Measurements from ENCODE around the gene GNAI2.

The GNAI2 gene

GRCh38 chr3:50235716-50236483 is at the start of gene GNAI2:
TSS of gene GNAI2 (plus strand) at chr3:50236204. CDS start at chr3:50236336, 132 bp downstream.
- DNase-seq, result peak; percentile 99

- no peak for DNase-seq
Measured at GRCh38 chr3:50187750-50188149, 48.3 kb upstream of the GNAI2 start.

- peak; percentile 21 for DNase-seq
Measured at GRCh38 chr3:50189274-50189673, 46.7 kb upstream of the GNAI2 start.

GRCh38 chr3:50189989-50190388 is 46.0 kb upstream of the GNAI2 start:
- no peak for DNase-seq

GRCh38 chr3:50190936-50191660 is 44.9 kb upstream of the GNAI2 start, which contains the start of gene GNAT1:
TSS of gene GNAT1 (plus strand) at chr3:50191610. CDS start at chr3:50191726, 116 bp downstream.
- no peak for DNase-seq

- DNase-seq, result no peak
Measured at GRCh38 chr3:50192124-50192523, 43.9 kb upstream of the GNAI2 start.

GRCh38 chr3:50192689-50193141 is 43.3 kb upstream of the GNAI2 start:
- peak; percentile 87 for DNase-seq

GRCh38 chr3:50193286-50193685 is 42.7 kb upstream of the GNAI2 start:
- DNase-seq, result no peak

- DNase-seq, result no peak
Measured at GRCh38 chr3:50193746-50194127, 42.3 kb upstream of the GNAI2 start.

GRCh38 chr3:50194128-50194902 is 41.7 kb upstream of the GNAI2 start:
- peak; percentile 88 for DNase-seq

- peak; percentile 57 for DNase-seq
Measured at GRCh38 chr3:50194903-50195500, 41.0 kb upstream of the GNAI2 start.

GRCh38 chr3:50195501-50196252 is 40.3 kb upstream of the GNAI2 start:
- no peak for DNase-seq

- no peak for DNase-seq
Measured at GRCh38 chr3:50196253-50196801, 39.7 kb upstream of the GNAI2 start.

GRCh38 chr3:50201573-50202315 is 34.3 kb upstream of the GNAI2 start:
- DNase-seq, result no peak

- DNase-seq, result no peak
Measured at GRCh38 chr3:50202353-50203112, 33.5 kb upstream of the GNAI2 start.

- DNase-seq, result no peak
Measured at GRCh38 chr3:50203113-50203808, 32.7 kb upstream of the GNAI2 start.

GRCh38 chr3:50203809-50204803 is 31.9 kb upstream of the GNAI2 start:
- DNase-seq, result no peak

- no peak for DNase-seq
Measured at GRCh38 chr3:50204804-50205412, 31.1 kb upstream of the GNAI2 start, which contains the start of gene SLC38A3. TSS of gene SLC38A3 (plus strand) at chr3:50205271. CDS start at chr3:50214200, 8,929 bp downstream.
